Right renal cortex interstitium (tissue), 3 donors: Measurements from ENCODE around the gene SLC22A17. TPM values are rescaled to one million over a fixed set of nuclear protein-coding genes. Genes with fewer than 3 reads are reported as not detected.
A peak's percentile ranks its signal among the peaks of the same experiment; 100 is the strongest.

Source experiments
- DNase-seq, 3 donors: peaks; one replicate each; pipeline ENCODE4 v3.0.0-alpha.2; 2013; ENCODE audit warnings: low read depth in 3 of 3, low spot score in 2 of 3
- polyA plus RNA-seq, 3 donors: library from polyadenylated mRNA; unstranded; fragments of 120-200 nt; gene quantifications; one replicate each; pipeline ENCODE4 v1.2.1, GENCODE V29; 2013; ENCODE audit not compliant: insufficient read length in 3 of 3

The SLC22A17 gene
- polyA plus RNA-seq, 3 donors = 50.0 to 51.5 (median 50.4) TPM

DNA sequence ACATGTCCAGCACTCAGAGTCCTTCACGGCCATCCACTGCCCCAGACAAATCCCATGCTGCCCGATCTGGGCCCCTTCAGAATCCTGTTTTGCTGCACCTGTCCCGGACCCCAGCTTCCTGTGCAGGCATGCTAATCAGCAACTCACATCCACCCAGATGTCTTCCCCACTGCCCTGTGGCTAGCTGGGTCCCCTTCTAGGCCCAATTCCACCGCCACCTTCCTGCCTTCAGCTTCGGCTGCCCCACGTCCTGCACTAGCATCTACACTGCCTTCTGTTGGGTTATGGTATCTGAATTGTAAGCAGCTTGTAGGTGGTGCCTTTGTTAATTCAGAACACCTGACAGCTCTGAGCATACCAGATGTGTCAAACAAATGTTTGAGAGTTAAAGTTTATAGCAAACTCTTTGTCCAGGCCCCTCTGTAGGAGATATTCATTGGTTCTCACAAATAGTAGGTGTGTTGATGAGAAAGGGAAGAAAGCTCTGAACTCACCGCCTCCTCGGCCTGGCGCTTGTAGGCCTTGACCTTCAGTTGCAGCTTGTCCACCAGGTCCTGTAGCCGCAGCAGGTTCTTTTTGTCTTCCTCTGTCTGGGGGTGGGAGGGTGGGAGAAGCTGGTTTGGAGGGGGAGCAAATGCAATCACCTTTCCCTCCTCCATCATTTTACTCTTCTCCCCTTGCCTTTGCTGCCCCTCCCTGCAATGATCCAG is 30.2 kb upstream of the SLC22A17 start:
- no peak for DNase-seq

DNA sequence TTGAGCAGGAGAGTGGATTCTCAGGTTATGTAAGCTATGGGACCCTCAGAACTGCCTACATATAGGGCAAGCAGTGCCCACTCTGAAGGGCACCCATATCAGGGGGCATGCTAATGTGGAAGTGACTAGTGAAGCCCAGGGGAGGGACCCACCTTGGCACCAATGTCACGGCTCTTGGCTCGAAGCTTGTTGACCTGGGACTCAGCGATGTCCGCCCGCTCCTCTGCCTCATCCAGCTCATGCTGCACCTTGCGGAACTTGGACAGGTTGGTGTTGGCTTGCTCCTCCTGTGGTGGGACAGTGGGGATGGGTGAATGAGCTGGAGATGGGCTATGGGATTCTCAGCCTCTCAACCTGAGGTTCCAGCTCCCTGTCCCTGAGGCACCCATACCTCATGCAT is 29.6 kb upstream of the SLC22A17 start:
- DNase-seq = no peak

DNA sequence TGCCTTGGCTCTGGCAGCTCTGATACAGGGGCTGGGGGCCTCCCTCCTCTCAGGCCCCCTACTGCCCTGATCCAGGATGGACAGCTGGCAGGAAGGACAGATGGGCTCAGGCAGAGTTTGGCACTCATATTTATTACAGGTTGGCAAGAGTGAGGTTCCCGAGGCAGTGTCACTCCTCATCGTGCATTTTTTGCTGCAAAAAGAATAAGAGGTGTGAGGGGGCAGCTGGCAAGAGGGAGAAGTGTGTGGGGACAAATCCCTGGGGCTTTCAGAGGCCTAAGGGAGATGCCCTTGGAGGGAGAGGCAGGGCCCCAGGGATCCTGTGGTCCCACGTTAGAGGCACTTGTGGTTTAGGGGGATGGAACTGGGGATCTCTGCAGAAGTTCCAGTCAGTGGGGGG is 29.2 kb upstream of the SLC22A17 start:
- no peak for DNase-seq

DNA sequence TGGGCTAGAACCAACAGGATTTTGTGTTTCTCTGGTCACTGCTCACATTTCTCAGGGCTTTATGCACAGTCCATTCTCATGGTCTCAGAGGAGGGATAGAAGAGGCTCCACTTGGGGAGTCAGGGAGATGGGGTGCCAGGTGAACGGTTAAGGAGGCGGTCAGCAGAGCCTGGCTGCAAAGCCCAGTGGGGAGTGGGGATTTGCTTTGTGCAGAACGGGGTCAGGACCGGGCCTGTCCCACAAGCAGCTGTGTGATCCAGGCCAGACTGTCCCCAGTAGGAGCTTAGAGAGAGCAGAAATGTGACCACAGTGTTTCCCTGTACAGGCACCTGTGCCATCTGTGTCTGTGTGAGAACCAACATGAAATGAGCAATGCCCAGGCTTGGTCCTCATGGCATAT is 28.3 kb upstream of the SLC22A17 start:
- no peak for DNase-seq

DNA sequence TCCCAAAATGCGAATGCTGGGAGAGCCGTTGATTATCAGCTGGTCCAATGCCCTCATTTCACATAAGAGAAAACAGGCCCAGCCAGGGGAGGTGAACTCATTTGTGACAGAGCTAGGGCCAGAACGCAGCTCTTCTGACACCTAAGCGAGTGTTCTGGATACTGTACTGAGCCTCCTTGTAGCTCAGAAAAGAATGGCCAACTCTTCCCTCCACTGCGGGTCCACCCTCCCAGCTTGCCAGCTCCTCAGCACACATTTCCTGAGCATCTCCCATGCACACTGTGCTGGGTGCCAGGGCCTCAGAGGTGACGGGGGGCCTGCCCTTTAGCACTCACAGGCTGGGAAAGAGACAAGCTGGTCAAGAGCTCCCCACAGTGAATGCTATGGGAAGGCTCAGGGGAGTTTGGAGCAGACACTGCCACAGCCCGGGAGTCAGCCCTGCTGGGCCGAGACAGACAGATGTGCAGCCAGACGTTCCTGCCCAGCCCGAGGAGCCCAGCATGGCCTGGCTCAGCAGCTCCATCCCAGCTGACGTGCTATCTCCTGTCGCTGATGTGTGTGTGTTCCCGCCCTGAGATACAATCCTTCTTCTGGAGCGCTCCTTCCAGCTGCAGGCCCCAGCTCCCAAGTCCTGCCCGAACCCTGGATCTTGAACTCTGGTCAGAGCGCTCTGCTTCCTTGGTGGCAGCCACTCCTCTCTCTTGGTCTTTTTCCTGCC is 27.7 kb upstream of the SLC22A17 start:
- no peak for DNase-seq

DNA sequence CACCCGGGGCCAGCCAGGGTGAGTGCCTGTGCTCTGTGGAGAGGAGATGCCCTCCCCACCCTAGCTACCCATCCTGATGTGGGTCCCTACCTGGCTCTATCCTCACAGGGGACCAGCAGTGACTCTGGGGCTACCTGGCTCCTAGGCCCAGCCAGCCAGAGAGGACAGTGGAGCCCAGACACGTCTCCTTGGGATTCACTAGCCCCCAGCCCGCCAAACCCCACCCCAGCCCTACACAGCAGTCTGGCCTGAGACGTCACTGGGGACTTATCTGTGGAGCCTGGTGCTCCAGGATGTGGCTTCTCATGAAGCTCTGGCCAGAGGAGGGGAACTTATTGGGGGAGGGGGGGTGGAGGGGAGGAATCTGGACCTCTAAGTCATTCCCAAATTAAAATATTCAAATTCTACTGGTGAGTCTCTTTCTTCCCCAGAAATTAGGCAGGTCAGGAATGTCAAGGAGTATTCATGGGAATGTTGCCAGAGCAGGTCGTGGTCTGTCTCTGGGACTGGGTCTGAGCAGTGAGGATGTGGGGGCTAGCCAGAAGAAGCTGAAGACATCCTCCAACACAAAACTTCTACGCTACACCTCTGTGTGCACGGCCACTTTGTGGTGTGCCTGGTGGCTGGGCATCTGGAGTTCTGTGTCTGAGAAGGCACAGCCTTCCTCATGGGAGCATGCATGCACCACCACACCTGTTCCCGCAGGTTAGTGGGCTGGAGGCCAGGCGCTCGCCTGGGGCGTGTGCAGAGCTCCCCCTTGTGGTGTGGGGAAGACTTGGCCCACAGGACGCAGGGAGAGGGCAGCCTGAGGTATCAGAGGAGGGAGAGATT is 26.9 kb upstream of the SLC22A17 start:
- no peak for DNase-seq

DNA sequence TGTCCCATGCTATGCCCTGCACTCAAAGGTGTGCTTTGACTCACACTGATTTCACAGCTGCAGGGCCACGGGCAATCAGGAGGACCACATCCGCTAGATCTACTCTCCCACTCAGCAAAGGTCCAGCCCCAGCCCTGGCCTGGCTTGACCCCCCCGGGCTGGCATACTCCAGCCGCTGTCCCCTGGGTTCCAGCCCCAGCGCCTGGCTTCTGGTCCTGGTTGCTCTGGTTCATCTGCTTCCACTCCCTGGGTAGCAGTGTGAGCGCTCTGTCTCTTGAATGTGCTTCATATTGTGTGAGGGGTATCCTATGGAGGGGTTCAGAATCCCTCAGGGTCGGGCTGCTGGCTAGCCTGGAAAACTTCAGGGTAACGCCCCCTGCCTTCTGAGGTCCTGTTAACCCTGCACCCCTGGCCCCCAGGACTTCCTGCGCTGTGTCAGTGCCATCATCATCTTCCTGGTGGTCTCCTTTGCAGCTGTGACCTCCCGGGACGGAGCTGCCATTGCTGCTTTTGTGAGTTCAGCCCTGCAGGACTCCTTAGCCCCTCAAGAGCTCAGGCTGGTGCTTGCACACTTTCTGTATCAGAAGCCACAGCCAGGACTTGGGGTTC is 26.0 kb upstream of the SLC22A17 start:
- no peak for DNase-seq

DNA sequence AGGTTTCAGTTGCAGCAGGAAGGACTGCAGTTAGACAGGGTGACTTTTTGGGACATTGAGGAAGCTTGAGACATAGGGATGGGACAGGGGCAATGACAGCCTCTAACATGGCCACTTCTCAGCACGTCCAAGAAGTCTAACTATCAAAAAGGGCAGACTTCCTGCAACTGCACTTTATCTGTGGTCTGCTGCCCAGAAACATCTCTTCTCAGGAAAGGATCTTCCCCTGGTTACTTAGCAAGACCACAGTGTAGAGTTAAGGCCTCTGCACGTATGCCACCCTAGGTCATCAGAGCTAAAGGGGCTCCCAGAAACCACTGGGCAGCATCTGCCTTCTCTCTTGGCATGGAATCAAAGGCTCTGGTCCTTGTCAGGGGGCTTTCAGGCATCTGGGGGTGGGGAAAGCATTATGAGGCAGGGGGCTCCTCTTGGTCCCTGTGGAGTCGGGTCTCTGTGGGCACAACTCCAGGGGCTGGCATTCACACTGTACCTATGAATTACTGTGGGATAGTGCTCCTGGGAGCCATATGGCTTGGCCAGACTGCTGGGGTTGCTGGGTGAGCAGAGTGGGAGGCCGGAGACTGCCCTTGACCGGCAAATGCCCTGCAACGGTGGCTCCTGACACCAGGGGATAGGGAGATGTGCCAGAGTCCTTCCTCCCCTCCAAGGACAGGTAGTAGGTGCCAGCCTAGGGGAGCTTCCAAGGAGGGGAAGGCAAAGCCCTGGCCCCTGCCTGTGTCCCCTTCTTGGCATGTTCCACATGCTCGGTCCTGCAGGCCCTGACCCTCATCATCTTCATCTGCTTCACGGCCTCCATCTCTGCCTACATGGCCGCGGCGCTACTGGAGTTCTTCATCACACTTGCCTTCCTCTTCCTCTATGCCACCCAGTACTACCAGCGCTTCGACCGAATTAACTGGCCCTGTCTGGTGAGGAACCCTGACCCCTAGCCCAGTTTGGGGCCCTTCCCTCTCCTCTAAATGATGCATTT is 25.2 kb upstream of the SLC22A17 start:
- DNase-seq = no peak

DNA sequence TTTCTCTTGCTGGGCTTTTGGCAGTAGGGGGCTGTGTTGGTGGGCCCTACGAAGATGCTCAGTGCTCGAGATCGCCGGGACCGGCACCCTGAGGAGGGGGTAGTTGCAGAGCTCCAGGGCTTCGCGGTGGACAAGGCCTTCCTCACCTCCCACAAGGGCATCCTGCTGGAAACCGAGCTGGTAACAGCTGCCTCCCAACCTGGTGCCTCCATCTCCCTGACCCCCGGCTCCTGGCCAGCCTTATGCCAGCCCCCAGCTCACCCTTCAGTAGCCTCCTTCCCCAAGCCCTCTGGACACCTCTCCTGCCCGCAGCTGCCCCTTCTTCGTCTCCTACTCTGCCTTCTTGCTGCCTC is 24.5 kb upstream of the SLC22A17 start:
- DNase-seq = no peak

DNA sequence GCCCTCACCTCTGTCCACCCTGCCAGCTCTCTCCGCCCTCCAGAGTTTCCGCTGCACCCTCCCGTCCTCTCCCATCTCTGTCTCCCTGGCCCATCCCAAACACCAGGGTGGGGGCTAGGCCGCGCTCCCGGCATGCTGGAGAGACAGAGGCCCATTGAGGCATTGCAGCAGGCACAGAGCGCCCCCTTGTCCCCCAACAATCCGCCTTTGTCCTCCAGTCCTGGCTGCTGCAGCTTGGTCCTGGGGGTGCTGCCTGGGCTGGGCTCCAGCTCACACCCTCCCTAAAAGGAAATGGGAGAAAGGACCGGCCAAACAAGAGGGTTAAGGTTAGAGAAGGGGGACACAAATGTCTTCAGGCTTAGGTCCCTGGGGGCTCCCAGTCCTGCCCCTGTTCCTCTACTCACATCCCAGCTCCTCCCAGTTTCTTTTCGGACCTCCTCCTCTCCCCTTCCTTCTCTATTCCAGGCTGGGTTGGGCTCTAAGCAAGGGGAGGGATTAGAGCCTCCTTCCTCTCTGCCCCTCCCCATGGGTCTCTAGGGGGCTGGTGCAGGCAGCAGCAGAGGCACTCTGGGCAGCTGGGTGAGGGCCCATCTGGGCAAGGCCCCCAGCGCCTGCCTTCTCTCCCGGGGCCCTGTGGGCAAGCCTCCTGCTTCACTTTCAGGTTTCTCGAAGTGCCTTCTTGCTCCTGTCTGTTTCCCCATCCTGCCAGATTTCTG is 24.0 kb upstream of the SLC22A17 start, which contains the start of gene CMTM5:
Gene CMTM5, plus strand, starts transcription at position 565 of the 716 bp plus-strand sequence. CDS start 206 bp downstream, outside the sequence.
- no peak for DNase-seq

DNA sequence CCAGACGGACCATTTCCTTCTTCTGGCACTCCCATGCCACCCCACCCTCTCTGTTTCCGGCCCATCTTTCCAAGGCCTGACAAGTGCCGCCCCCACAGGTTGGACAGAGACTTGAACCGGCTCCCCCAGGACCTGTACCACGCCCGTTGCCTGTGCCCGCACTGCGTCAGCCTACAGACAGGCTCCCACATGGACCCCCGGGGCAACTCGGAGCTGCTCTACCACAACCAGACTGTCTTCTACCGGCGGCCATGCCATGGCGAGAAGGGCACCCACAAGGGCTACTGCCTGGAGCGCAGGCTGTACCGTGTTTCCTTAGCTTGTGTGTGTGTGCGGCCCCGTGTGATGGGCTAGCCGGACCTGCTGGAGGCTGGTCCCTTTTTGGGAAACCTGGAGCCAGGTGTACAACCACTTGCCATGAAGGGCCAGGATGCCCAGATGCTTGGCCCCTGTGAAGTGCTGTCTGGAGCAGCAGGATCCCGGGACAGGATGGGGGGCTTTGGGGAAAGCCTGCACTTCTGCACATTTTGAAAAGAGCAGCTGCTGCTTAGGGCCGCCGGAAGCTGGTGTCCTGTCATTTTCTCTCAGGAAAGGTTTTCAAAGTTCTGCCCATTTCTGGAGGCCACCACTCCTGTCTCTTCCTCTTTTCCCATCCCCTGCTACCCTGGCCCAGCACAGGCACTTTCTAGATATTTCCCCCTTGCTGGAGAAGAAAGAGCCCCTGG is 23.0 kb upstream of the SLC22A17 start:
- DNase-seq = no peak

DNA sequence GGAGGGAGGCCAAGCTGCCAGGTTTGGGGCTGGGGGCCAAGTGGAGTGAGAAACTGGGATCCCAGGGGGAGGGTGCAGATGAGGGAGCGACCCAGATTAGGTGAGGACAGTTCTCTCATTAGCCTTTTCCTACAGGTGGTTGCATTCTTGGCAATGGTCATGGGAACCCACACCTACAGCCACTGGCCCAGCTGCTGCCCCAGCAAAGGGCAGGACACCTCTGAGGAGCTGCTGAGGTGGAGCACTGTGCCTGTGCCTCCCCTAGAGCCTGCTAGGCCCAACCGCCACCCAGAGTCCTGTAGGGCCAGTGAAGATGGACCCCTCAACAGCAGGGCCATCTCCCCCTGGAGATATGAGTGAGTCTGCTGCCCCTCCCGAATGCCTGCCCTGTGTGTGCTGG is 20.4 kb upstream of the SLC22A17 start:
- DNase-seq = no peak

DNA sequence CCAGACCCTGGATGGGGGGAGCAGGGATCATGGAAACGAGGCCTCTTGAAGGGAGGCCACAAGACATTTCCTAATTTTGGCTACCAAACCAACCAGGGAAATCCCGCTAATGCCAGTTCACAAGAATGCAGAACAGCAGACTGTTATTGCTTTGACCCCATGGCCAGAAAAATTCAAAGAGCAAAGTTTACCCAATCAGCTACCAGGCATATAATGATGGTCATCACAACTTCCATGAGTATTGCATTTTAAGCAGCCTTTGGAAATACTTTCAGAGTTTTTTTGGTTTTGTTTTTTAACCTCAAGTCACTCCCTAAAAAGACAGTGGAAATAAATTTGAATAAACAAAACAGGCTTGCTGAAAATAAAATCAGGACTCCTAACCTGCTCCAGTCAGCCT is 19.8 kb upstream of the SLC22A17 start, which contains the start of gene IL25:
Gene IL25, plus strand, starts transcription at position 301 of the 400 bp plus-strand sequence.
- no peak for DNase-seq

DNA sequence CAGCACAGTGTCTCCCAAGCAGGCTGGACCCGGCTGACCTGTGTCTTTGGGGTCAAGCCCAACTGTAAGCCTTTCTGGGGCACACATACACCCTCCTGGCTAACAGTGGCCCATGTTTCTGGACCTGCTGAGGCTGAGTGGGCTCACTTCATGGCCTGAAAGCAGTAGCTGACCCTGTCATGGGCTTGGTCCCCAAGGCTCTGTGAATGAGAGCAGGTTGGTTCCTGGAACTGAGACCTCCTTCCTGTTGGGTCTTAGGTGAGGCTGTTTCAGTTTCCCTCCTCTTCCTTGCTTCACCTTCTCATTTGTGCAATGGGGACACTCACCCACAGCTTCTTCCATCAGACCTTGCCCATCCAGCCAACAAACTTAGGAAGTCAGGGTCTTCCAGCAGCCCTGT is 19.2 kb upstream of the SLC22A17 start:
- no peak for DNase-seq

DNA sequence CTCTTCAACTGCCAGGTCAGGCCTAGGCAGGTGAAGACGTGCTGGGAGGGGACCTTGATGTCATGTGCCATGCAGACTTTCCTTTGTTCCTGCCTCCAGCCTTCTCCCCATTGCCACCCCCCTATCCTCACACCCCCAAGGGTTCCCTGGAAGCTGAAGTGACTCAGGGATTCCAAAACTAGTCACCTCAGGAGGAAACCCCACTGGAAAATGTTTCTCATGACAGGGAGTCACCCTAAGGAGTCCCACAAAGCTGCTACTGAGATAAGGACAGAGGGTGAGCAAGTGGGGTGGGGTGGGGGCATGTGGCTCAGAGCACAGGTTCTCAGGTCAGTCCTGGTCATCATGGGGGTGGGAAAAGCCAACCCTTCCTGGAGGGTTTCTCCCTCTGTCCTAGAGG is 17.5 kb upstream of the SLC22A17 start:
- no peak for DNase-seq

DNA sequence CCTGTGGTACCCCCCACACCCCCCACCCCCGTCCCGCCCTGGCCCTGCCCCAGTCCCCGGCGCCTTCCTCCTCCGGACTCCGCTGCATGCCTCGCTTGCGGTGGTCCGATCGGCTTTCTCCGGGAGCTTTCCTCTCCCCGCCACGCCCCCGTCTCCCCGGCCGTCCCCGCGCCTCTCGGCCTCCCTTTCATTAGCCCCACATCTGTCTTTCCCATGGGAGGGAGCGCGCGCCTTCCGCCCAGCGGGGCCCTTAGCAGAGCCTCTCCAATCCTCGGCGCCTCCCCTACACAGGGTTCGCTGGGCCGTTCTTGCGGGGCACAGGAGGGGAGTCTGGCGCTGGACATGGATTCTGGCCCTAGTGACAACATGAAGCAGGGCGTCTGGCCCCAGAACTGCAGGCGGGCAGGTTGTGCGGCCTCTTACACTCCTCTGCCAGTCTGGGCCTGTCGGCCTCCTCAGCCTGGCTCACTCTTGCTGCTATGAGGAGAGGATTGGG is 13.8 kb upstream of the SLC22A17 start:
- DNase-seq = peak in 1 of 3 donors; percentile 73

DNA sequence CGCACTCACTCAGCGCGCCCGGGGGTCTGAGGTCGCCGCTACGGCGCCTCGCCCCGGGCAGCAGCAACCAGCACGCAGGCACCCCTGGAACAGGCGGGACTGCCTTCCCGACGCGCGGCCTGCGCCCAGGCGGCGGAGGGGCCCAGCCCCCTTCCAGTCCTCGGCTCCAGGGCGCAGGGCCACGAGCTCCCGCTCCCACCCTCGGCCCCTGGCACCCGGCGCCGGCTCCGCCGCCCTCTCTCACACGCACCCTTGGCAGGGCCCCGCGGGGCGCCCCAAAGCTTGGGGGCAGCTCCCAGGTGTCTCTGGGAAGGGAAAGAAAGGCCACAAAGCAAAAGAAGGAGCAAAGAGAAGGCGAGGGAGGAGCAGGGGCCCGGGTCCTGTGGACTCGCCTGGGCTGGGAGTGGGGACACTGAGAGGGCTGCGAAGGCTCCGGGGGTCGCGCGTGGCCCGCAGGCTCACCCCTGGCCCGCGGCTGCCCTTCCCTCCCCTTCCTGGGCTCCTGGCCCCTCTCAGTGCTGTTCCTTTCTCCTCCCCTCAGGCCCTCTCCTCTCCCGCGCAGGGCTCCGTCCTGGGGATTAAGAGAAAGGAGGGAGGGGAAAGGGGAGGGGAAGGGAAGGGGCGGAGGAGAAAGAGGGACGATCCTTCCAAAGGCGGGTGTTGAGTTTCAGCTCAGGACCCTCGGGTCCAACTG is 13.2 kb upstream of the SLC22A17 start:
- DNase-seq = peak in 2 of 3 donors; percentile 89 to 91
